ENCODE measurements around the gene MAP2K4.
A peak's percentile ranks its signal among the peaks of the same experiment; 100 is the strongest.

Gene MAP2K4

DNA sequence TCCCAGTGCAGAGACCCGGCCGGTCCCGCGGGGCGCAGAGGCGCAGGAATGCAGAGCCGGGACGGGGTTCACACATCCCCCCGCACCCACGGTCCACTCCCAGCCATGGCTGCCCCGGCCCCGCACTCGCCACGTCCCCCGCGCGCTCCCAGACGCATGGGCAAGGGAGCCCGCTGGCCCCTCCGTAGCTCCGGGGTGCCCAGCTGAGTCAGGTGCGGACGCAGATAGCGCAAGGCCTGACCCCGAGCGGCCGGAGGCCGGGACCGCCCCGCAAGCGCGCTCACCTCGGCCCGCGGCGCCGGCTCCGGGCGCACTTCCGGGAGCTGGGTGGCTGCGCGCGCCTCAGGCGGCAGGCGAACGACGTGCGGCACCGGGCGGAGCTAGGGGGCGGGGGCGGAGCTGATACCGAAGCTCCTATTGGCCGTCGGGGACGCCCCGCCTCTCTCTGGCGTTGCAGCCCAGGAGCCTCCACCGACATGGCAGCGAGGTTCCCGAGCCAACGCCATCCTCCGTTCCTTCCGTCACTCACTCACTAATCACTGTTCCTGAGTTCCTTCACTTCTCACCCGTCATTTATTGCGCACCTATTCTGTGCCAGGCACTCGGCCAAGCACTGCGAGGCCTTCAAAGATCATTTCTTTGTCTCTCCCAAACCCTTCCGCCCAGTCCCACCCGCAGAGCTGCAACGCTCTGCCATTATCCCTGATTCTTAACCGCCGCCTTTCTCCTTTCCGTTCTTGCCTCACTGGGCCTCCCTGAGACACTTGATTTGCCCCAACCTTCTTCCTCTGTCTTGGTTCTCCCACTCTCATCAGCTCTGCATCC is 23.3 kb upstream of the MAP2K4 start, which contains the start of gene ZNF18 (continued):
- peak; percentile 68; the same call in 1 of the 2 replicates for TF ChIP-seq ZSCAN16 (tag by site-specific recombination; IDR thresholded peaks at IDR 0.05)
- TF ChIP-seq, protein P1, sequence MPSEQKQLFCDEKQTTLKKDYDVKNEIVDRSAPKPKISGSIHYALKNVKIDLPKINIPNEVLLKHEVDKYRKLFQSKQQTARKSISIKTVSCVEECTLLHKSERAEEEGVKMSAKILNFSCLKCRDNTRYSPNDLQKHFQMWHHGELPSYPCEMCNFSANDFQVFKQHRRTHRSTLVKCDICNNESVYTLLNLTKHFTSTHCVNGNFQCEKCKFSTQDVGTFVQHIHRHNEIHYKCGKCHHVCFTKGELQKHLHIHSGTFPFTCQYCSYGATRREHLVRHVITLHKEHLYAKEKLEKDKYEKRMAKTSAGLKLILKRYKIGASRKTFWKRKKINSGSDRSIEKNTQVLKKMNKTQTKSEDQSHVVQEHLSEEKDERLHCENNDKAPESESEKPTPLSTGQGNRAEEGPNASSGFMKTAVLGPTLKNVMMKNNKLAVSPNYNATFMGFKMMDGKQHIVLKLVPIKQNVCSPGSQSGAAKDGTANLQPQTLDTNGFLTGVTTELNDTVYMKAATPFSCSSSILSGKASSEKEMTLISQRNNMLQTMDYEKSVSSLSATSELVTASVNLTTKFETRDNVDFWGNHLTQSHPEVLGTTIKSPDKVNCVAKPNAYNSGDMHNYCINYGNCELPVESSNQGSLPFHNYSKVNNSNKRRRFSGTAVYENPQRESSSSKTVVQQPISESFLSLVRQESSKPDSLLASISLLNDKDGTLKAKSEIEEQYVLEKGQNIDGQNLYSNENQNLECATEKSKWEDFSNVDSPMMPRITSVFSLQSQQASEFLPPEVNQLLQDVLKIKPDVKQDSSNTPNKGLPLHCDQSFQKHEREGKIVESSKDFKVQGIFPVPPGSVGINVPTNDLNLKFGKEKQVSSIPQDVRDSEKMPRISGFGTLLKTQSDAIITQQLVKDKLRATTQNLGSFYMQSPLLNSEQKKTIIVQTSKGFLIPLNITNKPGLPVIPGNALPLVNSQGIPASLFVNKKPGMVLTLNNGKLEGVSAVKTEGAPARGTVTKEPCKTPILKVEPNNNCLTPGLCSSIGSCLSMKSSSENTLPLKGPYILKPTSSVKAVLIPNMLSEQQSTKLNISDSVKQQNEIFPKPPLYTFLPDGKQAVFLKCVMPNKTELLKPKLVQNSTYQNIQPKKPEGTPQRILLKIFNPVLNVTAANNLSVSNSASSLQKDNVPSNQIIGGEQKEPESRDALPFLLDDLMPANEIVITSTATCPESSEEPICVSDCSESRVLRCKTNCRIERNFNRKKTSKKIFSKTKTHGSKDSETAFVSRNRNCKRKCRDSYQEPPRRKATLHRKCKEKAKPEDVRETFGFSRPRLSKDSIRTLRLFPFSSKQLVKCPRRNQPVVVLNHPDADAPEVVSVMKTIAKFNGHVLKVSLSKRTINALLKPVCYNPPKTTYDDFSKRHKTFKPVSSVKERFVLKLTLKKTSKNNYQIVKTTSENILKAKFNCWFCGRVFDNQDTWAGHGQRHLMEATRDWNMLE (tag by site-specific recombination; conservative IDR thresholded peaks at IDR 0.05; ENCODE audit: low read depth), result peak; percentile 46; the same call in 1 of the 2 replicates
- TF ChIP-seq ZNF175 (tag by site-specific recombination; IDR thresholded peaks at IDR 0.05), result no peak
- TF ChIP-seq IKZF3 (tag by site-specific recombination; IDR thresholded peaks at IDR 0.05), result no peak
- no peak for TF ChIP-seq ZNF23 (tag by site-specific recombination; IDR thresholded peaks at IDR 0.05; ENCODE audit: borderline replicate concordance)
- no peak; the same call in 1 of the 2 replicates for TF ChIP-seq ZEB2 (tag by site-specific recombination; IDR thresholded peaks at IDR 0.05)
- TF ChIP-seq ZNF560 (tag by site-specific recombination; IDR thresholded peaks at IDR 0.05; ENCODE audit: borderline replicate concordance), result no peak
- peak; percentile 79 for TF ChIP-seq GLIS1 (tag by site-specific recombination; IDR thresholded peaks at IDR 0.05)
- no peak for TF ChIP-seq ZNF555 (tag by site-specific recombination; conservative IDR thresholded peaks at IDR 0.05)
- no peak for TF ChIP-seq ZNF830 (tag by site-specific recombination; IDR thresholded peaks at IDR 0.05; ENCODE audit: low read depth)
- TF ChIP-seq, protein P2, sequence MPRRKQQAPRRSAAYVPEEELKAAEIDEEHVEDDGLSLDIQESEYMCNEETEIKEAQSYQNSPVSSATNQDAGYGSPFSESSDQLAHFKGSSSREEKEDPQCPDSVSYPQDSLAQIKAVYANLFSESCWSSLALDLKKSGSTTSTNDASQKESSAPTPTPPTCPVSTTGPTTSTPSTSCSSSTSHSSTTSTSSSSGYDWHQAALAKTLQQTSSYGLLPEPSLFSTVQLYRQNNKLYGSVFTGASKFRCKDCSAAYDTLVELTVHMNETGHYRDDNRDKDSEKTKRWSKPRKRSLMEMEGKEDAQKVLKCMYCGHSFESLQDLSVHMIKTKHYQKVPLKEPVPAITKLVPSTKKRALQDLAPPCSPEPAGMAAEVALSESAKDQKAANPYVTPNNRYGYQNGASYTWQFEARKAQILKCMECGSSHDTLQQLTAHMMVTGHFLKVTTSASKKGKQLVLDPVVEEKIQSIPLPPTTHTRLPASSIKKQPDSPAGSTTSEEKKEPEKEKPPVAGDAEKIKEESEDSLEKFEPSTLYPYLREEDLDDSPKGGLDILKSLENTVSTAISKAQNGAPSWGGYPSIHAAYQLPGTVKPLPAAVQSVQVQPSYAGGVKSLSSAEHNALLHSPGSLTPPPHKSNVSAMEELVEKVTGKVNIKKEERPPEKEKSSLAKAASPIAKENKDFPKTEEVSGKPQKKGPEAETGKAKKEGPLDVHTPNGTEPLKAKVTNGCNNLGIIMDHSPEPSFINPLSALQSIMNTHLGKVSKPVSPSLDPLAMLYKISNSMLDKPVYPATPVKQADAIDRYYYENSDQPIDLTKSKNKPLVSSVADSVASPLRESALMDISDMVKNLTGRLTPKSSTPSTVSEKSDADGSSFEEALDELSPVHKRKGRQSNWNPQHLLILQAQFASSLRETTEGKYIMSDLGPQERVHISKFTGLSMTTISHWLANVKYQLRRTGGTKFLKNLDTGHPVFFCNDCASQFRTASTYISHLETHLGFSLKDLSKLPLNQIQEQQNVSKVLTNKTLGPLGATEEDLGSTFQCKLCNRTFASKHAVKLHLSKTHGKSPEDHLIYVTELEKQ (tag by site-specific recombination; IDR thresholded peaks at IDR 0.05; ENCODE audit: borderline replicate concordance), result no peak
- TF ChIP-seq ZNF707 (tag by site-specific recombination; IDR thresholded peaks at IDR 0.05), result no peak
- peak; percentile 28; the same call in 1 of the 2 replicates for TF ChIP-seq ZNF792 (tag by site-specific recombination; IDR thresholded peaks at IDR 0.05)
- TF ChIP-seq ZNF660 (tag by site-specific recombination; IDR thresholded peaks at IDR 0.05), result no peak; the same call in 1 of the 2 replicates
- TF ChIP-seq, protein P3, sequence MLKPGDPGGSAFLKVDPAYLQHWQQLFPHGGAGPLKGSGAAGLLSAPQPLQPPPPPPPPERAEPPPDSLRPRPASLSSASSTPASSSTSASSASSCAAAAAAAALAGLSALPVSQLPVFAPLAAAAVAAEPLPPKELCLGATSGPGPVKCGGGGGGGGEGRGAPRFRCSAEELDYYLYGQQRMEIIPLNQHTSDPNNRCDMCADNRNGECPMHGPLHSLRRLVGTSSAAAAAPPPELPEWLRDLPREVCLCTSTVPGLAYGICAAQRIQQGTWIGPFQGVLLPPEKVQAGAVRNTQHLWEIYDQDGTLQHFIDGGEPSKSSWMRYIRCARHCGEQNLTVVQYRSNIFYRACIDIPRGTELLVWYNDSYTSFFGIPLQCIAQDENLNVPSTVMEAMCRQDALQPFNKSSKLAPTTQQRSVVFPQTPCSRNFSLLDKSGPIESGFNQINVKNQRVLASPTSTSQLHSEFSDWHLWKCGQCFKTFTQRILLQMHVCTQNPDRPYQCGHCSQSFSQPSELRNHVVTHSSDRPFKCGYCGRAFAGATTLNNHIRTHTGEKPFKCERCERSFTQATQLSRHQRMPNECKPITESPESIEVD (tag by site-specific recombination; IDR thresholded peaks at IDR 0.05), result no peak
- no peak for TF ChIP-seq ZNF362 (tag by site-specific recombination; IDR thresholded peaks at IDR 0.05)
- TF ChIP-seq, protein P4, sequence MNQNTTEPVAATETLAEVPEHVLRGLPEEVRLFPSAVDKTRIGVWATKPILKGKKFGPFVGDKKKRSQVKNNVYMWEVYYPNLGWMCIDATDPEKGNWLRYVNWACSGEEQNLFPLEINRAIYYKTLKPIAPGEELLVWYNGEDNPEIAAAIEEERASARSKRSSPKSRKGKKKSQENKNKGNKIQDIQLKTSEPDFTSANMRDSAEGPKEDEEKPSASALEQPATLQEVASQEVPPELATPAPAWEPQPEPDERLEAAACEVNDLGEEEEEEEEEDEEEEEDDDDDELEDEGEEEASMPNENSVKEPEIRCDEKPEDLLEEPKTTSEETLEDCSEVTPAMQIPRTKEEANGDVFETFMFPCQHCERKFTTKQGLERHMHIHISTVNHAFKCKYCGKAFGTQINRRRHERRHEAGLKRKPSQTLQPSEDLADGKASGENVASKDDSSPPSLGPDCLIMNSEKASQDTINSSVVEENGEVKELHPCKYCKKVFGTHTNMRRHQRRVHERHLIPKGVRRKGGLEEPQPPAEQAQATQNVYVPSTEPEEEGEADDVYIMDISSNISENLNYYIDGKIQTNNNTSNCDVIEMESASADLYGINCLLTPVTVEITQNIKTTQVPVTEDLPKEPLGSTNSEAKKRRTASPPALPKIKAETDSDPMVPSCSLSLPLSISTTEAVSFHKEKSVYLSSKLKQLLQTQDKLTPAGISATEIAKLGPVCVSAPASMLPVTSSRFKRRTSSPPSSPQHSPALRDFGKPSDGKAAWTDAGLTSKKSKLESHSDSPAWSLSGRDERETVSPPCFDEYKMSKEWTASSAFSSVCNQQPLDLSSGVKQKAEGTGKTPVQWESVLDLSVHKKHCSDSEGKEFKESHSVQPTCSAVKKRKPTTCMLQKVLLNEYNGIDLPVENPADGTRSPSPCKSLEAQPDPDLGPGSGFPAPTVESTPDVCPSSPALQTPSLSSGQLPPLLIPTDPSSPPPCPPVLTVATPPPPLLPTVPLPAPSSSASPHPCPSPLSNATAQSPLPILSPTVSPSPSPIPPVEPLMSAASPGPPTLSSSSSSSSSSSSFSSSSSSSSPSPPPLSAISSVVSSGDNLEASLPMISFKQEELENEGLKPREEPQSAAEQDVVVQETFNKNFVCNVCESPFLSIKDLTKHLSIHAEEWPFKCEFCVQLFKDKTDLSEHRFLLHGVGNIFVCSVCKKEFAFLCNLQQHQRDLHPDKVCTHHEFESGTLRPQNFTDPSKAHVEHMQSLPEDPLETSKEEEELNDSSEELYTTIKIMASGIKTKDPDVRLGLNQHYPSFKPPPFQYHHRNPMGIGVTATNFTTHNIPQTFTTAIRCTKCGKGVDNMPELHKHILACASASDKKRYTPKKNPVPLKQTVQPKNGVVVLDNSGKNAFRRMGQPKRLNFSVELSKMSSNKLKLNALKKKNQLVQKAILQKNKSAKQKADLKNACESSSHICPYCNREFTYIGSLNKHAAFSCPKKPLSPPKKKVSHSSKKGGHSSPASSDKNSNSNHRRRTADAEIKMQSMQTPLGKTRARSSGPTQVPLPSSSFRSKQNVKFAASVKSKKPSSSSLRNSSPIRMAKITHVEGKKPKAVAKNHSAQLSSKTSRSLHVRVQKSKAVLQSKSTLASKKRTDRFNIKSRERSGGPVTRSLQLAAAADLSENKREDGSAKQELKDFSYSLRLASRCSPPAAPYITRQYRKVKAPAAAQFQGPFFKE (tag by site-specific recombination; IDR thresholded peaks at IDR 0.05; ENCODE audit: borderline replicate concordance), result no peak
- TF ChIP-seq ZNF510 (tag by site-specific recombination; IDR thresholded peaks at IDR 0.05; ENCODE audit: insufficient replicate concordance), result no peak
- TF ChIP-seq ZNF2 (tag by site-specific recombination; IDR thresholded peaks at IDR 0.05), result peak; percentile 91
- TF ChIP-seq ZNF585B (tag by site-specific recombination; IDR thresholded peaks at IDR 0.05), result no peak
- no peak for TF ChIP-seq ZNF658 (tag by site-specific recombination; IDR thresholded peaks at IDR 0.05)
